IMR-90 (cell line): ENCODE data around the gene HADH. TPM values are rescaled to one million over a fixed set of nuclear protein-coding genes. Genes with fewer than 3 reads are reported as not detected.
A peak's percentile ranks its signal among the peaks of the same experiment; 100 is the strongest.

Experiments used
- ATAC-seq: fragments of 200-7000 bp; cut with Tn5 transposase; 2 replicates; pipeline ENCODE4 v1.9.1; 2020; ENCODE audit warnings: low read depth, mild to moderate bottlenecking, moderate library complexity
- BruUV-seq: library from RNA; stranded (reverse); fragments of 400-500 nt; replicated peaks from 2 replicates; lab custom pipeline; 2021; lab: Mats Ljungman, UMichigan
- CTCF ChIA-PET: fragments of 300-600 bp; formaldehyde crosslinking; extraction: SDS; loops from one replicate; lab custom pipeline; 2021; ENCODE audit warnings: antibody characterized with exemption; lab: Yijun Ruan, JAX
- POLR2A ChIA-PET: fragments of 300-600 bp; sonication (Branson Sonifier 250); formaldehyde crosslinking; loops from one replicate; lab custom pipeline; 2022; ENCODE audit warnings: antibody characterized with exemption; ENCODE audit not compliant: unreplicated experiment; lab: Charles Lee
- DNase-seq: peaks from one replicate; pipeline ENCODE4 v3.0.0; 2013
- H2AFZ ChIP-seq: replicated peaks from 2 replicates; pipeline ENCODE3; 2013; ENCODE audit warnings: low read length, mild to moderate bottlenecking; ENCODE audit not compliant: poor library complexity
- H2AK5ac ChIP-seq: 2 replicates; pipeline ENCODE4 v1.6.1; 2013; ENCODE audit warnings: low read depth, low read length, inconsistent platforms
- H2AK9ac ChIP-seq: replicated peaks from 2 replicates; pipeline ENCODE3; 2013; ENCODE audit warnings: mild to moderate bottlenecking, low read depth, low read length, moderate library complexity; ENCODE audit not compliant: poor library complexity
- H2BK120ac ChIP-seq: 2 replicates; pipeline ENCODE4 v1.6.1; 2013; ENCODE audit warnings: low read depth, low read length, inconsistent platforms
- H2BK15ac ChIP-seq: 3 replicates; pipeline ENCODE4 v1.6.1; 2013; ENCODE audit warnings: low read depth, low read length, inconsistent platforms
- H2BK20ac ChIP-seq: 2 replicates; pipeline ENCODE4 v1.6.1; 2013; ENCODE audit warnings: low read depth, mild to moderate bottlenecking, inconsistent platforms, low read length, moderate library complexity
- H2BK5ac ChIP-seq: 2 replicates; pipeline ENCODE4 v1.6.1; 2013; ENCODE audit warnings: mild to moderate bottlenecking, low read depth, low read length, inconsistent platforms; ENCODE audit not compliant: poor library complexity, severe bottlenecking
- H3K14ac ChIP-seq: replicated peaks from 2 replicates; pipeline ENCODE4 v1.6.1; 2013; ENCODE audit warnings: low read depth, low read length, inconsistent platforms
- H3K18ac ChIP-seq: 2 replicates; pipeline ENCODE4 v1.6.1; 2013; ENCODE audit warnings: low read depth, low read length, control low read depth
- H3K23ac ChIP-seq: 2 replicates; pipeline ENCODE4 v1.6.1; 2013; ENCODE audit warnings: low read depth, low read length, inconsistent platforms
- H3K27ac ChIP-seq: 2 replicates; pipeline ENCODE4 v1.5.1; 2013; ENCODE audit warnings: mild to moderate bottlenecking, control low read depth, low read length; ENCODE audit not compliant: insufficient read depth
- H3K27me3 ChIP-seq: 2 replicates; pipeline ENCODE4 v1.6.1; 2013; ENCODE audit warnings: low read length; ENCODE audit not compliant: control insufficient read depth, insufficient read depth
- H3K36me3 ChIP-seq: 2 replicates; pipeline ENCODE4 v1.6.1; 2013; ENCODE audit warnings: low read length, mixed read lengths; ENCODE audit not compliant: control insufficient read depth, insufficient read depth
- H3K4ac ChIP-seq: 2 replicates; pipeline ENCODE4 v1.6.1; 2013; ENCODE audit warnings: low read depth, low read length, inconsistent platforms
- H3K4me1 ChIP-seq: 2 replicates; pipeline ENCODE4 v1.6.1; 2013; ENCODE audit warnings: low read length, mixed read lengths; ENCODE audit not compliant: control insufficient read depth, insufficient read depth
- H3K4me2 ChIP-seq: 2 replicates; pipeline ENCODE4 v1.6.1; 2013; ENCODE audit warnings: low read depth, mild to moderate bottlenecking, control low read depth, low read length, moderate library complexity
- H3K4me3 ChIP-seq: 2 replicates; pipeline ENCODE4 v1.5.1; 2013; ENCODE audit warnings: low read depth, mild to moderate bottlenecking, control low read depth, low read length, moderate library complexity; ENCODE audit not compliant: insufficient read depth
- H3K56ac ChIP-seq: 2 replicates; pipeline ENCODE4 v1.6.1; 2013; ENCODE audit warnings: low read length, inconsistent platforms; ENCODE audit not compliant: insufficient read depth; ENCODE audit errors: extremely low read depth
- H3K79me1 ChIP-seq, 2 experiments: 2 replicates each; pipeline ENCODE4 v1.6.1; 2013; ENCODE audit warnings: low read length in 2 of 2, inconsistent platforms in 1 of 2, low read depth in 1 of 2
- H3K9ac ChIP-seq: 2 replicates; pipeline ENCODE4 v1.6.1; 2013; ENCODE audit warnings: low read depth, low read length, control low read depth
- H3K9me1 ChIP-seq: 2 replicates; pipeline ENCODE4 v1.6.1; 2013; ENCODE audit warnings: low read length, inconsistent platforms; ENCODE audit not compliant: insufficient read depth
- H3K9me3 ChIP-seq: 2 replicates; pipeline ENCODE4 v1.6.1; 2013; ENCODE audit warnings: low read length; ENCODE audit not compliant: control insufficient read depth, insufficient read depth
- H4K20me1 ChIP-seq: 2 replicates; pipeline ENCODE4 v1.6.1; 2013; ENCODE audit warnings: low read length, inconsistent platforms; ENCODE audit not compliant: insufficient read depth
- H4K5ac ChIP-seq: 2 replicates; pipeline ENCODE4 v1.6.1; 2013; ENCODE audit warnings: mild to moderate bottlenecking, low read depth, low read length, control low read depth
- H4K8ac ChIP-seq, 2 experiments: 2 replicates each; pipeline ENCODE4 v1.6.1; 2013; ENCODE audit warnings: low read depth in 2 of 2, low read length in 2 of 2, control low read depth in 1 of 2, inconsistent platforms in 1 of 2
- H4K91ac ChIP-seq: 2 replicates; pipeline ENCODE4 v1.6.1; 2013; ENCODE audit warnings: low read depth, low read length, inconsistent platforms; ENCODE audit not compliant: insufficient read depth
- BHLHE40 ChIP-seq: fragments of 150-350 bp; IDR thresholded peaks from 2 replicates; pipeline ENCODE4 v1.6.1; 2016; ENCODE audit warnings: mild to moderate bottlenecking, low read depth, low read length
- FOS ChIP-seq: fragments of 150-350 bp; IDR thresholded peaks from 2 replicates; pipeline ENCODE4 v1.6.1; 2016; ENCODE audit warnings: low read depth, low read length
- MXI1 ChIP-seq: IDR thresholded peaks from 2 replicates; pipeline ENCODE4 v1.6.1; 2012; ENCODE audit warnings: low read depth, mild to moderate bottlenecking, low read length, moderate library complexity, borderline replicate concordance
- RFX5 ChIP-seq: IDR thresholded peaks from 2 replicates; pipeline ENCODE4 v1.8.0; 2012; ENCODE audit warnings: low read depth, mild to moderate bottlenecking, low read length, moderate library complexity
- SMC3 ChIP-seq: fragments of 150-350 bp; IDR thresholded peaks from 2 replicates; pipeline ENCODE4 v1.6.1; 2016; ENCODE audit warnings: low read depth, mild to moderate bottlenecking, antibody characterized with exemption, low read length, moderate library complexity
- USF2 ChIP-seq: fragments of 150-350 bp; IDR thresholded peaks from 2 replicates; pipeline ENCODE4 v1.6.1; 2017; ENCODE audit warnings: mild to moderate bottlenecking, antibody characterized with exemption, low read length, low read depth
- WGBS, 2 experiments: methylation state at CpG; one replicate each; pipeline versions ENCODE4 v1.1.5 to v1.1.7; 2013; ENCODE audit warnings: missing lambda C conversion rate in 2 of 2; ENCODE audit not compliant: insufficient read length in 1 of 2; ENCODE audit errors: extremely low coverage in 2 of 2; 5-methylcytosine and 5-hydroxymethylcytosine counted together
- dilution Hi-C: fragments of 300-500 bp; cut with HindIII; formaldehyde crosslinking; loops from one replicate; pipeline ENCODE4 v1.14.3; 2018; ENCODE audit warnings: low sequenced_read_pairs; ENCODE audit not compliant: unreplicated experiment
- in situ Hi-C: fragments of 300-500 bp; cut with MboI; formaldehyde crosslinking; loops from 3 replicates; pipeline ENCODE4 v1.14.3; 2019; ENCODE audit warnings: low sequenced_read_pairs, inconsistent platforms, mixed read lengths
- intact Hi-C: fragments of 100-400 bp; cut with micrococcal nuclease; formaldehyde crosslinking; loops from 2 replicates; pipeline ENCODE4 v1.10.0; 2022
- polyA plus RNA-seq, 3 experiments: library from polyadenylated mRNA; depleted of rRNA; stranded (reverse); fragments of >200 nt; gene quantifications; 2 replicates each; pipeline ENCODE4 v1.2.3, GENCODE V29; 2012; ENCODE audit warnings: low replicate concordance in 1 of 3
- total RNA-seq: library from RNA; depleted of rRNA; stranded (reverse); fragments of >200 nt; gene quantifications from 2 replicates; pipeline ENCODE4 v1.2.3, GENCODE V29; 2012

The HADH gene
- total and polyA plus RNA-seq, 2 of the 4 experiments (the other 2 are of a cell fraction) = 6.8 to 22.6 TPM

- Histone ChIP-seq H3K4me2 (peak overlapping the region; percentile 35; the same call in 1 of the 2 replicates), H3K14ac (no peak overlapping the region), H3K56ac (no peak overlapping the region), H3K18ac (no peak overlapping the region), H3K4me3 (no peak overlapping the region), H3K27ac (no peak overlapping the region), H2BK15ac (no peak overlapping the region), H3K4ac (no peak overlapping the region), H2BK120ac (no peak overlapping the region), H3K27me3 (no peaks in the 10 kb centered on the region), H2BK5ac (peak overlapping the region; percentile 52), H2AFZ (no peak overlapping the region), H4K20me1 (peaks cover 14% of the 10 kb centered on the region; the same call in 1 of the 2 replicates), H3K79me1 (peaks cover 4 to 30% of the 10 kb centered on the region in 2 experiments; a peak in 3 of 4 replicates), H3K23ac (no peak overlapping the region), H4K91ac (no peak overlapping the region), H3K9me3 (no peaks in the 10 kb centered on the region), H4K8ac (no peak overlapping the region), H2AK9ac (no peak overlapping the region), H3K36me3 (no peaks in the 10 kb centered on the region), H3K4me1 (peaks cover 8% of the 10 kb centered on the region), H3K9me1 (peaks cover 19% of the 10 kb centered on the region), H2BK20ac (no peak overlapping the region), H2AK5ac (0 out of 2 replicates have a peak overlapping the region, but pooled peaks have one; percentile 7), H4K5ac (no peak overlapping the region), H3K9ac (no peak overlapping the region)
- WGBS, 2 experiments = no CpG with 5 or more reads among the region's 5 CpGs
- TF ChIP-seq USF2 (no peak), MXI1 (no peak), RFX5 (no peak), BHLHE40 (peak; percentile 36; the same call in 1 of the 2 replicates), FOS (no peak), SMC3 (no peak)
- in situ Hi-C loops (no loop called here), intact Hi-C loops (loop anchor here (10.0 kb wide), 1 partner anchor 242 kb away; no protein-coding TSS in a partner anchor), dilution Hi-C loops (no loop called here)
- ChIA-PET POLR2A (no interaction called here), CTCF (no interaction called here)
- ATAC-seq = peak; percentile 84
- DNase-seq = peak; percentile 81
- BruUV-seq = no TSS peak
These were observed 7.5 kb downstream of the HADH start for GRCh38 chr4:107996949-107997788.
